Uterus (tissue), 4 donors: ENCODE data around the gene OGN. TPM values are rescaled to one million over a fixed set of nuclear protein-coding genes. Genes with fewer than 3 reads are reported as not detected.

Experiments used
- DNase-seq, 2 donors: peaks; one replicate each; pipeline ENCODE4 v3.0.0-alpha.2; 2019 to 2020
- H3K27ac ChIP-seq, 2 donors: fragments of 200-600 bp; sonication (generic); 1 replicate in 1 of 2; 2 replicates in 1 of 2; pipeline ENCODE4 v1.5.1; 2016 to 2018
- H3K27me3 ChIP-seq, 2 donors: fragments of 200-600 bp; sonication (generic); one replicate each; pipeline ENCODE4 v1.5.1; 2018 to 2019; ENCODE audit warnings: control low read depth in 1 of 2
- H3K36me3 ChIP-seq, 2 donors: fragments of 200-600 bp; sonication (generic); one replicate each; pipeline ENCODE4 v1.5.1; 2019; ENCODE audit warnings: control low read depth in 1 of 2
- H3K4me1 ChIP-seq, 2 donors: fragments of 200-600 bp; sonication (generic); one replicate each; pipeline ENCODE4 v1.5.1; 2018 to 2019; ENCODE audit warnings: control low read depth in 1 of 2
- H3K4me3 ChIP-seq, 2 donors: fragments of 200-600 bp; sonication (generic); 1 replicate in 1 of 2; 2 replicates in 1 of 2; pipeline ENCODE4 v1.5.1; 2018 to 2019; ENCODE audit warnings: mild to moderate bottlenecking in 1 of 2
- H3K9me3 ChIP-seq, 2 donors: fragments of 200-600 bp; sonication (generic); one replicate each; pipeline ENCODE4 v1.5.1; 2019; ENCODE audit warnings: control low read depth in 1 of 2
- POLR2A ChIP-seq, 2 donors: fragments of 450-650 bp; IDR thresholded peaks; one replicate each; pipeline ENCODE4 v1.6.1; 2016; ENCODE audit warnings: antibody characterized with exemption in 2 of 2, mild to moderate bottlenecking in 1 of 2, moderate library complexity in 1 of 2
- intact Hi-C: fragments of 100-400 bp; cut with DNase I; formaldehyde crosslinking; loops from one replicate; pipeline ENCODE4 v1.15.1; 2023; ENCODE audit warnings: low total_unique reads
- total RNA-seq, 4 donors: library from RNA; depleted of rRNA in 3 of 4; stranded (reverse); fragments of >200 nt in 3 of 4; gene quantifications; one replicate each; pipeline versions ENCODE4 v1.1.0 to v1.2.4, GENCODE V29; 2014 to 2023
- TF ChIP-seq, protein P1 (sequence below), 4 experiments: fragments of 200-600 bp in 2 of 4; fragments of 450-650 bp in 2 of 4; sonication (generic) in 2 of 4; IDR thresholded peaks; one replicate each; pipeline ENCODE4 v1.5.1; 2016 to 2019; ENCODE audit warnings: antibody characterized with exemption in 4 of 4, mild to moderate bottlenecking in 2 of 4, moderate library complexity in 1 of 4
- donor health status: DM: yes; HTN: yes; CAD: no.

Gene OGN
- total RNA-seq, 4 donors from 2014 or later: 26.0 to 302 (median 43.0) TPM

- Histone ChIP-seq H3K27me3 (no peaks in the 10 kb centered on the region), H3K9me3 (no peaks in the 10 kb centered on the region), H3K27ac (no peak overlapping the region), H3K4me3 (no peak overlapping the region), H3K36me3 (no peaks in the 10 kb centered on the region), H3K4me1 (no peaks in the 10 kb centered on the region)
- intact Hi-C loops: loop anchor here (10.0 kb wide), 1 partner anchor 305 kb away; no protein-coding TSS in a partner anchor
- no peak for DNase-seq
- no peak for TF ChIP-seq POLR2A (IDR thresholded peaks at IDR 0.05)
- TF ChIP-seq, protein P1, sequence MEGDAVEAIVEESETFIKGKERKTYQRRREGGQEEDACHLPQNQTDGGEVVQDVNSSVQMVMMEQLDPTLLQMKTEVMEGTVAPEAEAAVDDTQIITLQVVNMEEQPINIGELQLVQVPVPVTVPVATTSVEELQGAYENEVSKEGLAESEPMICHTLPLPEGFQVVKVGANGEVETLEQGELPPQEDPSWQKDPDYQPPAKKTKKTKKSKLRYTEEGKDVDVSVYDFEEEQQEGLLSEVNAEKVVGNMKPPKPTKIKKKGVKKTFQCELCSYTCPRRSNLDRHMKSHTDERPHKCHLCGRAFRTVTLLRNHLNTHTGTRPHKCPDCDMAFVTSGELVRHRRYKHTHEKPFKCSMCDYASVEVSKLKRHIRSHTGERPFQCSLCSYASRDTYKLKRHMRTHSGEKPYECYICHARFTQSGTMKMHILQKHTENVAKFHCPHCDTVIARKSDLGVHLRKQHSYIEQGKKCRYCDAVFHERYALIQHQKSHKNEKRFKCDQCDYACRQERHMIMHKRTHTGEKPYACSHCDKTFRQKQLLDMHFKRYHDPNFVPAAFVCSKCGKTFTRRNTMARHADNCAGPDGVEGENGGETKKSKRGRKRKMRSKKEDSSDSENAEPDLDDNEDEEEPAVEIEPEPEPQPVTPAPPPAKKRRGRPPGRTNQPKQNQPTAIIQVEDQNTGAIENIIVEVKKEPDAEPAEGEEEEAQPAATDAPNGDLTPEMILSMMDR (IDR thresholded peaks at IDR 0.05): no peak
Measured at GRCh38 chr9:92439921-92440750, 35.8 kb upstream of the OGN start.

DNA sequence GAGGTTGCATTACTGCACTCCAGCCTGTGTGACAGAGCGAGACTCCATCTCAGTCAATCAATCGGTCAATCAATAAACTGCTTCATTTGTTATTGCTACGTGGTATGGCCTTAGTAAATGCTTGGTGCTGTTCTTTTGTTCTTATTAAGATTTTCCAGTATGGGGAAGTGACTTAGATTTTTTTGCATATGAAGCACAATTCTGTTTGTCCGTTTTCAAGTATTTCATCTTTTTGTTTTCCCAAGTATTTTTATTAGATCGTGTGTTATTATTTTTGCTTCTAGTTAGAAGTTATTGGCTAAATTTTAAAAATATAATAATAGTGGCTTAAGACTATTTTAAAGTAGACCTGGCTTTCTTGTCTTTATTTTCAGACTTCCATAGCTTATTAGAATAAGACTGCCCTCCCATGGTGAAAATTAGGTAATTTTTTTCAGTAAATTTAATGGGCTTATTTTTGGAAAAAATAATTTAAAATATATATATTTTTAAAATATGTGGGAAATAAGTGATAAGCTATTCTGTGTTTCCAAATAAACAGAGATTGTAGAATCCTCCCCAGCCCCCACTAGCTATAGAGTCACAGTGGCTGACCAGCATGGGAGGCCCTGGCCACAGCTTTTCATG is 34.6 kb upstream of the OGN start:
- intact Hi-C loops: no loop called here
- no peak overlapping the region for H3K4me3 ChIP-seq
- TF ChIP-seq, protein P1 (IDR thresholded peaks at IDR 0.05): peak; percentile 24 to 51 (median 40)
- no peak for TF ChIP-seq POLR2A (IDR thresholded peaks at IDR 0.05)
- H3K27ac ChIP-seq: peak overlapping the region in 1 of 2 donors; percentile 29
- H3K9me3 ChIP-seq: no peaks in the 10 kb centered on the region
- no peak for DNase-seq
- no peaks in the 10 kb centered on the region for H3K36me3 ChIP-seq
- no peaks in the 10 kb centered on the region for H3K27me3 ChIP-seq
- H3K4me1 ChIP-seq: no peaks in the 10 kb centered on the region

DNA sequence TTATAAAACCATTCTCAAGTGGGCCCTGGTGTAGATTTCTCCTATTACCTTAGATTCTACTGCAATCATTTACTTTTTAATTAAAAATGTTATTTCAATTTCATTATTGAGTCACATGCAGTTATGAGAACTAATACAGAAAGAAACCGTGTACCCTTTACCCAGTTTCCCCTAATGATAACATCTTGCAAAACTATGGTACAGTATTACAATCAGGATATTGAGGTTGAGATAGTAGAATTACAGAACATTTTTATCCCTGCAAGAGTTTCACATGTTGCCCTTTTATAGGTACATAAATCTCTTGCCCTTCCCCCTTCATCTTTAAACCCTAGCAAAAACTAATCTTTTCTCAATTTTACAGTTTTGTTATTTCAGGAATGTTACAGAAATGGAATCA is 30.9 kb upstream of the OGN start:
- Histone ChIP-seq H3K27ac (peak overlapping the region in 1 of 2 donors; percentile 46), H3K36me3 (no peaks in the 10 kb centered on the region), H3K4me3 (no peak overlapping the region), H3K4me1 (no peaks in the 10 kb centered on the region), H3K9me3 (no peaks in the 10 kb centered on the region), H3K27me3 (no peaks in the 10 kb centered on the region)
- intact Hi-C loops: no loop called here
- no peak for DNase-seq
- TF ChIP-seq POLR2A (IDR thresholded peaks at IDR 0.05): no peak
- TF ChIP-seq, protein P1 (IDR thresholded peaks at IDR 0.05): no peak

DNA sequence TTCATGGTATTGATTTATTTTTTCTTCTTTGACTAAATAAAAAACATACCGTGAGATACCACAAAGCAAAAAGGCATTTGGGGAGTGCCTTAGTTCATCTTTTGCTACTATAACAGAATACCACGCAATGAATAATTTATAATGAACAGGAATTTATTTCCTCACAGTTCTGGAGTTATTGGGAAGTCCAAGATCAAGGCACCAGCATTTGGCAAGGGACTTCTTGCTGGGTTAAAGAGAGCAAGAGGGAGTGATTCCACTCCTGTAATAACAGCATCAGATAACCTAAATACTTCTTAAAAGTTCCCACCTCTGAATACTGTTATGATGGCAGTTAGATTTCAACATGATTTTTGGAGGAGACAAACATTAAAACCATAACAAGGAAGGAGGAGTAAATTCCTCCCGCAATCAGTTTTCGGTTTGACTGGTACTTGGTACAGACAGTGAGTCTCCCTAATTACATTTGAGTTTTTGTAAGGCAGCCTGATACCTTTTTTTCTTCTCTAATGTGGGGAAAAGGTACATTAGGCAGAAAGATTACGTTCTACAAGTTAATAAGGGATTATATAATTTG is 28.7 kb upstream of the OGN start:
- no peak for DNase-seq
- Histone ChIP-seq H3K27ac (peak overlapping the region; percentile 70 to 84), H3K4me3 (no peak overlapping the region), H3K36me3 (no peaks in the 10 kb centered on the region), H3K4me1 (no peaks in the 10 kb centered on the region), H3K27me3 (no peaks in the 10 kb centered on the region), H3K9me3 (no peaks in the 10 kb centered on the region)
- intact Hi-C loops: no loop called here
- no peak for TF ChIP-seq POLR2A (IDR thresholded peaks at IDR 0.05)
- TF ChIP-seq, protein P1 (IDR thresholded peaks at IDR 0.05): no peak

DNA sequence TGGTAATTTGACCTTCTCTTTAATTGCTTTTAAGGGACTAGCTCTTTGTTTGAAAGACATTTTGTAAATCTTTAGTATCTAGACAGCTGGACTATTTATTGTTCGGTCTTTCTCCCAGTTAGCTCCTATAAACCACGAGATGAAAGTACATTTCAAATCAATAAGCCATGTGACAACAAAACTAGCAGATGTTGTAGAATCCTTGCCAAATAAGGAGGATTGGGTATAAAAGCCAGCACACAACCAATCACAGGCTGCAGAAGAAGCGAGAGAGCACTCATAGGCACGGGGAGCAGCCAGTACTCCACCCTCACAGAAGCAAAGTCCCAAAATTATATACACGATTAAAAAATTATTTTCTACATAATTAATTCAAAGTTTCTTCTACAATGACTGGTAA is 28.0 kb upstream of the OGN start:
- Histone ChIP-seq H3K27ac (peak overlapping the region; percentile 70 to 84), H3K4me3 (no peak overlapping the region), H3K27me3 (no peaks in the 10 kb centered on the region), H3K9me3 (no peaks in the 10 kb centered on the region), H3K4me1 (no peaks in the 10 kb centered on the region), H3K36me3 (no peaks in the 10 kb centered on the region)
- no peak for DNase-seq
- intact Hi-C loops: no loop called here
- TF ChIP-seq, protein P1 (IDR thresholded peaks at IDR 0.05): no peak
- TF ChIP-seq POLR2A (IDR thresholded peaks at IDR 0.05): no peak
